K562 (cell line): ENCODE data around the gene ADGRF1.

Experiments used
- ELF1 ChIP-seq: fragments of 200-800 bp; sonication (Bioruptor generic); IDR thresholded peaks from 2 replicates; pipeline ENCODE4 v1.6.1; 2016; ENCODE audit warnings: missing genetic modification characterization, missing compliant biosample characterization
- HMGN3 ChIP-seq: IDR thresholded peaks from 2 replicates; pipeline ENCODE4 v1.6.1; 2011; ENCODE audit warnings: borderline replicate concordance, low read depth, mild to moderate bottlenecking, mixed read lengths, low read length; ENCODE audit not compliant: insufficient read length; ENCODE audit errors: extremely low read depth
- JUND ChIP-seq, 2 experiments: IDR thresholded peaks; 2 replicates in 1 of 2; 3 replicates in 1 of 2; pipeline ENCODE4 v1.6.1; 2011; ENCODE audit warnings: borderline replicate concordance in 2 of 2, low read depth in 2 of 2, low read length in 2 of 2, improper control_type of control experiment in 1 of 2, missing biosample characterization in 1 of 2, missing genetic modification characterization in 1 of 2, missing genetic modification reagents in 1 of 2
- KLF13 ChIP-seq: fragments of 450-650 bp; IDR thresholded peaks from 2 replicates; pipeline ENCODE4 v1.6.1; 2016; ENCODE audit warnings: missing genetic modification characterization, low read depth, mild to moderate bottlenecking, missing compliant biosample characterization, moderate library complexity, borderline replicate concordance
- POLR2A ChIP-seq: fragments of 450-650 bp; conservative IDR thresholded peaks from 2 replicates; pipeline ENCODE4 v1.6.1; 2016
- ZKSCAN1 ChIP-seq: fragments of 150-350 bp; IDR thresholded peaks from 2 replicates; pipeline ENCODE4 v1.6.1; 2016; ENCODE audit warnings: low read depth, low read length
- ZNF274 ChIP-seq: IDR thresholded peaks from 2 replicates; pipeline ENCODE4 v1.6.1; 2011; ENCODE audit warnings: low read depth, mild to moderate bottlenecking, low read length, moderate library complexity, borderline replicate concordance
- TF ChIP-seq, protein P1 (sequence below), 2 experiments: fragments of 450-650 bp in 1 of 2; IDR thresholded peaks; 2 replicates each; pipeline ENCODE4 v1.6.1; 2011 to 2017; ENCODE audit warnings: low read depth in 2 of 2, antibody characterized with exemption in 1 of 2, borderline replicate concordance in 1 of 2, low read length in 1 of 2, mild to moderate bottlenecking in 1 of 2, mixed read lengths in 1 of 2; ENCODE audit not compliant: control insufficient read depth in 1 of 2
- TF ChIP-seq, protein P2 (sequence below): sonication (generic); formaldehyde crosslinking; IDR thresholded peaks from 2 replicates; pipeline ENCODE4 v1.5.0; 2020; ENCODE audit warnings: missing genetic modification reagents
- TF ChIP-seq, protein P3 (sequence below), 3 experiments: IDR thresholded peaks in 2 of 3; conservative IDR thresholded peaks in 1 of 3; 2 replicates each; pipeline ENCODE4 v1.5.1; 2011 to 2012; ENCODE audit warnings: low read length in 3 of 3, mild to moderate bottlenecking in 3 of 3, control low read depth in 2 of 3, improper control_type of control experiment in 1 of 3, inconsistent platforms in 1 of 3, low read depth in 1 of 3, mixed read lengths in 1 of 3, moderate library complexity in 1 of 3; ENCODE audit not compliant: insufficient read depth in 2 of 3
- TF ChIP-seq, protein P4 (sequence below), 2 experiments: fragments of 450-650 bp in 1 of 2; sonication (generic) in 1 of 2; formaldehyde crosslinking in 1 of 2; IDR thresholded peaks in 1 of 2; conservative IDR thresholded peaks in 1 of 2; 2 replicates each; pipeline versions ENCODE4 v1.6.1 to v1.8.1; 2016 to 2023; ENCODE audit warnings: mild to moderate bottlenecking in 2 of 2, moderate library complexity in 2 of 2, inconsistent platforms in 1 of 2, missing genetic modification reagents in 1 of 2
- TF ChIP-seq, protein P5 (sequence below): fragments of 250-450 bp; sonication (Bioruptor Pico); IDR thresholded peaks from 2 replicates; pipeline ENCODE4 v1.8.0; 2021; ENCODE audit warnings: mild to moderate bottlenecking, moderate library complexity

DNA sequence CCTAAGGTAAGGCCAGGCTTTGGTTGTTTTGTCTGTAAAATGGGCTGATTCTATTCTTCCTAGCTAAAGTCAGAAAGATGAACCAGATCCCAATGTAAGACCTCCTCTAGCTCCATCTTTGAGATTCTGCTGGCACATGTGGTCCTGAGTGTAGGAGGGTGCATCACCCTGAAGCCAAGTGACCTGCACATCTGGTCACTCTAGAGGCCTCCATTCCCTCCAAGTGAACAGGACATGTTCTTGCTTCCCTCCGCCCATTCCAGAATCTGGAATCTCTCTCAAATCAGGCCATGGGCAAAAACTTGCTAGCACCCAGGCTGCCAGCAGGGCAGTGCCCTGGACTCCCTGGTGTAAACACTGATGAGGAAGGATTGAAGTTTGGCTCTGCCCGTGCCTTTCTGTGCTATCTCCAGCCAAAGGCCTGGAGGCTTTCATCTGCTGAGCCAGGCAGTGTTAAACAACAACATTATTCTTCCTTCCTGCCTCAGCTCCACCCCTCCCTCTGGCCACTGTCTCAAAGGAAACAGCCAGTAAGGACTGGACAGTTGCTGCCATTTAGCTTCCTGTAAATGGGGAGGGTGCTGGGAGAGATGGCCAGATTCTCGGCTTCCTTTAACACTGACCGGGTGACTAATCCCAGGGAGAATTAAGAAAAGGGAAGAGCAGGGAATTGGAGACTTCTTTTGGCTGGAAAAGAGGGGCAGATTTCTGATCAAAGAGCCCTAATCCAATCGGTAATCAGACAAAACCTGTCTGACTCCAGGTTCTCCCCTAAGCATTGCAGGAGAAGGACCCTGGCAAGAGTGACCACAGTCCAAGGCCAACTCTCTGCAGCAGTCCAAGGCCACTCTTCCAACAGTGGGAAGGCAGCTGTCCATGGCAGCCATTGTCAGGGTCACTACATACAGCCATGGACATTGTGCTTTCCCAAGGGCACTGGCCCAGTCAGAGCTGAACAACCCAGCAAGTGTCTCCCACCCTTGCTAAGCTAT, 19.5 kb upstream of the ADGRF1 start:
- TF ChIP-seq, protein P1, sequence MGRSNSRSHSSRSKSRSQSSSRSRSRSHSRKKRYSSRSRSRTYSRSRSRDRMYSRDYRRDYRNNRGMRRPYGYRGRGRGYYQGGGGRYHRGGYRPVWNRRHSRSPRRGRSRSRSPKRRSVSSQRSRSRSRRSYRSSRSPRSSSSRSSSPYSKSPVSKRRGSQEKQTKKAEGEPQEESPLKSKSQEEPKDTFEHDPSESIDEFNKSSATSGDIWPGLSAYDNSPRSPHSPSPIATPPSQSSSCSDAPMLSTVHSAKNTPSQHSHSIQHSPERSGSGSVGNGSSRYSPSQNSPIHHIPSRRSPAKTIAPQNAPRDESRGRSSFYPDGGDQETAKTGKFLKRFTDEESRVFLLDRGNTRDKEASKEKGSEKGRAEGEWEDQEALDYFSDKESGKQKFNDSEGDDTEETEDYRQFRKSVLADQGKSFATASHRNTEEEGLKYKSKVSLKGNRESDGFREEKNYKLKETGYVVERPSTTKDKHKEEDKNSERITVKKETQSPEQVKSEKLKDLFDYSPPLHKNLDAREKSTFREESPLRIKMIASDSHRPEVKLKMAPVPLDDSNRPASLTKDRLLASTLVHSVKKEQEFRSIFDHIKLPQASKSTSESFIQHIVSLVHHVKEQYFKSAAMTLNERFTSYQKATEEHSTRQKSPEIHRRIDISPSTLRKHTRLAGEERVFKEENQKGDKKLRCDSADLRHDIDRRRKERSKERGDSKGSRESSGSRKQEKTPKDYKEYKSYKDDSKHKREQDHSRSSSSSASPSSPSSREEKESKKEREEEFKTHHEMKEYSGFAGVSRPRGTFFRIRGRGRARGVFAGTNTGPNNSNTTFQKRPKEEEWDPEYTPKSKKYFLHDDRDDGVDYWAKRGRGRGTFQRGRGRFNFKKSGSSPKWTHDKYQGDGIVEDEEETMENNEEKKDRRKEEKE (IDR thresholded peaks at IDR 0.05; ENCODE audit: borderline replicate concordance in 1 of 2, control insufficient read depth in 1 of 2, low read depth in 2 of 2, low read length in 1 of 2): no peak
- no peak for TF ChIP-seq KLF13 (tag)
- no peak for TF ChIP-seq POLR2A
- TF ChIP-seq, protein P2, sequence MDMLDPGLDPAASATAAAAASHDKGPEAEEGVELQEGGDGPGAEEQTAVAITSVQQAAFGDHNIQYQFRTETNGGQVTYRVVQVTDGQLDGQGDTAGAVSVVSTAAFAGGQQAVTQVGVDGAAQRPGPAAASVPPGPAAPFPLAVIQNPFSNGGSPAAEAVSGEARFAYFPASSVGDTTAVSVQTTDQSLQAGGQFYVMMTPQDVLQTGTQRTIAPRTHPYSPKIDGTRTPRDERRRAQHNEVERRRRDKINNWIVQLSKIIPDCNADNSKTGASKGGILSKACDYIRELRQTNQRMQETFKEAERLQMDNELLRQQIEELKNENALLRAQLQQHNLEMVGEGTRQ (CRISPR knock-in tag): no peak
- TF ChIP-seq, protein P3, sequence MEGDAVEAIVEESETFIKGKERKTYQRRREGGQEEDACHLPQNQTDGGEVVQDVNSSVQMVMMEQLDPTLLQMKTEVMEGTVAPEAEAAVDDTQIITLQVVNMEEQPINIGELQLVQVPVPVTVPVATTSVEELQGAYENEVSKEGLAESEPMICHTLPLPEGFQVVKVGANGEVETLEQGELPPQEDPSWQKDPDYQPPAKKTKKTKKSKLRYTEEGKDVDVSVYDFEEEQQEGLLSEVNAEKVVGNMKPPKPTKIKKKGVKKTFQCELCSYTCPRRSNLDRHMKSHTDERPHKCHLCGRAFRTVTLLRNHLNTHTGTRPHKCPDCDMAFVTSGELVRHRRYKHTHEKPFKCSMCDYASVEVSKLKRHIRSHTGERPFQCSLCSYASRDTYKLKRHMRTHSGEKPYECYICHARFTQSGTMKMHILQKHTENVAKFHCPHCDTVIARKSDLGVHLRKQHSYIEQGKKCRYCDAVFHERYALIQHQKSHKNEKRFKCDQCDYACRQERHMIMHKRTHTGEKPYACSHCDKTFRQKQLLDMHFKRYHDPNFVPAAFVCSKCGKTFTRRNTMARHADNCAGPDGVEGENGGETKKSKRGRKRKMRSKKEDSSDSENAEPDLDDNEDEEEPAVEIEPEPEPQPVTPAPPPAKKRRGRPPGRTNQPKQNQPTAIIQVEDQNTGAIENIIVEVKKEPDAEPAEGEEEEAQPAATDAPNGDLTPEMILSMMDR (IDR thresholded peaks at IDR 0.05 in 2 of 3, conservative IDR thresholded peaks at IDR 0.05 in 1 of 3; ENCODE audit: insufficient read depth in 2 of 3, low read depth in 1 of 3, low read length in 3 of 3): no peak
- no peak for TF ChIP-seq ELF1 (tag)
- TF ChIP-seq, protein P4, sequence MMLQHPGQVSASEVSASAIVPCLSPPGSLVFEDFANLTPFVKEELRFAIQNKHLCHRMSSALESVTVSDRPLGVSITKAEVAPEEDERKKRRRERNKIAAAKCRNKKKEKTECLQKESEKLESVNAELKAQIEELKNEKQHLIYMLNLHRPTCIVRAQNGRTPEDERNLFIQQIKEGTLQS (IDR thresholded peaks at IDR 0.05): no peak
- TF ChIP-seq, protein P4 (CRISPR knock-in tag; conservative IDR thresholded peaks at IDR 0.05): no peak
- no peak for TF ChIP-seq JUND (IDR thresholded peaks at IDR 0.05; ENCODE audit: borderline replicate concordance, low read depth, low read length)
- no peak for TF ChIP-seq JUND (tag; IDR thresholded peaks at IDR 0.05; ENCODE audit: borderline replicate concordance, low read depth, low read length)
- no peak for TF ChIP-seq ZNF274
- TF ChIP-seq, protein P5, sequence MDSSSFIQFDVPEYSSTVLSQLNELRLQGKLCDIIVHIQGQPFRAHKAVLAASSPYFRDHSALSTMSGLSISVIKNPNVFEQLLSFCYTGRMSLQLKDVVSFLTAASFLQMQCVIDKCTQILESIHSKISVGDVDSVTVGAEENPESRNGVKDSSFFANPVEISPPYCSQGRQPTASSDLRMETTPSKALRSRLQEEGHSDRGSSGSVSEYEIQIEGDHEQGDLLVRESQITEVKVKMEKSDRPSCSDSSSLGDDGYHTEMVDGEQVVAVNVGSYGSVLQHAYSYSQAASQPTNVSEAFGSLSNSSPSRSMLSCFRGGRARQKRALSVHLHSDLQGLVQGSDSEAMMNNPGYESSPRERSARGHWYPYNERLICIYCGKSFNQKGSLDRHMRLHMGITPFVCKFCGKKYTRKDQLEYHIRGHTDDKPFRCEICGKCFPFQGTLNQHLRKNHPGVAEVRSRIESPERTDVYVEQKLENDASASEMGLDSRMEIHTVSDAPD (CRISPR knock-in tag): no peak
- TF ChIP-seq ZKSCAN1: no peak
- no peak for TF ChIP-seq HMGN3
